ENCODE data around the gene EMC10.

DNA sequence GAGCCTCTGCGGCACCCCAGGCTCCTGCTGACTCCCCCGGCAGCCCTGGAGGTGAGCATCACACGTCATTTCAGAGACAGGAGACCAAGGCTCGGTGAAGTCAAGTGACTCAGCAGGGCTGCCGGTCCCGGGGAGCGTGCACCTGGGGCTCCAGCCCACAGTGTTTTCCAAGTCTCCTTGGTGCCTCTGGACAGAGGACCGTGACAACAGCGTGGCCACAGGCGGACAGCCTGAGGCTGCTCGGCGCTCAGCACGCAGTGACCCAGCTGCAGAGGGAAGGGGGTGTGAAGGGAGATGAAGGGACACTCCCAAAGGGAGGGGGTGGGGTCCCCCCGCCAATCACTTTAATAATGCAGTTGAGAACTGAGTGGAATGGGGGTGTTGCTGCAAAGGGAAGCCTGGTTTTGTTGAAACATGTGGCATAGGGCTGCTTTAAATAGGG is 54.9 kb downstream of the EMC10 start:
- TF ChIP-seq, protein P1, sequence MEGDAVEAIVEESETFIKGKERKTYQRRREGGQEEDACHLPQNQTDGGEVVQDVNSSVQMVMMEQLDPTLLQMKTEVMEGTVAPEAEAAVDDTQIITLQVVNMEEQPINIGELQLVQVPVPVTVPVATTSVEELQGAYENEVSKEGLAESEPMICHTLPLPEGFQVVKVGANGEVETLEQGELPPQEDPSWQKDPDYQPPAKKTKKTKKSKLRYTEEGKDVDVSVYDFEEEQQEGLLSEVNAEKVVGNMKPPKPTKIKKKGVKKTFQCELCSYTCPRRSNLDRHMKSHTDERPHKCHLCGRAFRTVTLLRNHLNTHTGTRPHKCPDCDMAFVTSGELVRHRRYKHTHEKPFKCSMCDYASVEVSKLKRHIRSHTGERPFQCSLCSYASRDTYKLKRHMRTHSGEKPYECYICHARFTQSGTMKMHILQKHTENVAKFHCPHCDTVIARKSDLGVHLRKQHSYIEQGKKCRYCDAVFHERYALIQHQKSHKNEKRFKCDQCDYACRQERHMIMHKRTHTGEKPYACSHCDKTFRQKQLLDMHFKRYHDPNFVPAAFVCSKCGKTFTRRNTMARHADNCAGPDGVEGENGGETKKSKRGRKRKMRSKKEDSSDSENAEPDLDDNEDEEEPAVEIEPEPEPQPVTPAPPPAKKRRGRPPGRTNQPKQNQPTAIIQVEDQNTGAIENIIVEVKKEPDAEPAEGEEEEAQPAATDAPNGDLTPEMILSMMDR (IDR thresholded peaks at IDR 0.05; ENCODE audit: low read depth, low read length, poor library complexity, severe bottlenecking): no peak
- no peak for TF ChIP-seq EZH2phosphoT487 (IDR thresholded peaks at IDR 0.05; ENCODE audit: borderline replicate concordance, low read length)
